ENCODE measurements around the gene MORN3. TPM values are rescaled to one million over a fixed set of nuclear protein-coding genes. Genes with fewer than 3 reads are reported as not detected.

MORN3 gene
- total and polyA plus RNA-seq, 11 donors, result 0.07 to 0.27 (median 0.18) TPM; not detected in 4

- Histone ChIP-seq H3K27ac (no peak overlapping the region), H3K4me3 (no peak overlapping the region), H3K36me3 (no peaks in the 10 kb centered on the region), H3K27me3 (no peaks in the 10 kb centered on the region), H3K4me1 (peaks cover 0 to 68% (median 21%) of the 10 kb centered on the region in 12 donors), H3K9me3 (no peaks in the 10 kb centered on the region)
- no peak for DNase-seq
- ATAC-seq, result peak in 1 of 4 donors; percentile 11
- WGBS, 4 donors, result 72 to 75% (median 72%) methylated on average over 11 of the region's 11 CpGs
- intact Hi-C loops (cut with DNase I), result loop anchor here in 2 of 10 donors (5.0 kb wide), 2 partner anchors 35 to 45 kb away; partner anchors contain the start of gene MORN3 (in 1 of the 2)
- no peak for TF ChIP-seq POLR2A (IDR thresholded peaks at IDR 0.05)
- no peak for TF ChIP-seq CTCF (IDR thresholded peaks at IDR 0.05)
Observed at GRCh38 chr12:121632069-121632970, 37.1 kb downstream of the MORN3 start.

- WGBS, 4 donors, result 92 to 94% (median 94%) methylated on average over 7 of the region's 7 CpGs
- ATAC-seq (no peak), DNase-seq (no peak)
- intact Hi-C loops (cut with DNase I), result loop anchor here in 2 of 10 donors (5.0 kb wide), 2 partner anchors 36 to 46 kb away; partner anchors contain the start of gene MORN3 (in 1 of the 2)
- Histone ChIP-seq H3K36me3 (no peaks in the 10 kb centered on the region), H3K4me3 (no peak overlapping the region), H3K27me3 (no peaks in the 10 kb centered on the region), H3K27ac (peak overlapping the region in 2 of 12 donors; percentile 55 to 98), H3K4me1 (peaks cover 0 to 60% (median 25%) of the 10 kb centered on the region in 12 donors), H3K9me3 (no peaks in the 10 kb centered on the region)
- TF ChIP-seq CTCF (IDR thresholded peaks at IDR 0.05) (no peak), POLR2A (IDR thresholded peaks at IDR 0.05) (no peak)
Observed at GRCh38 chr12:121630791-121631355, 38.6 kb downstream of the MORN3 start.

- peak overlapping the region in 6 of 12 donors; percentile 62 to 89 (median 76) for H3K4me3 ChIP-seq
- DNase-seq, result no peak
- no peaks in the 10 kb centered on the region for H3K9me3 ChIP-seq
- no peaks in the 10 kb centered on the region for H3K27me3 ChIP-seq
- TF ChIP-seq CTCF (IDR thresholded peaks at IDR 0.05) (no peak), POLR2A (IDR thresholded peaks at IDR 0.05) (no peak)
- H3K36me3 ChIP-seq, result no peaks in the 10 kb centered on the region
- H3K4me1 ChIP-seq, result peaks cover 0 to 73% (median 34%) of the 10 kb centered on the region in 12 donors
- no peak for ATAC-seq
- peak overlapping the region in 3 of 12 donors; percentile 55 to 98 (median 94) for H3K27ac ChIP-seq
- intact Hi-C loops (cut with DNase I), result loop anchor here in 9 of 10 donors (2.0 to 10.0 kb wide), 8 partner anchors 30 to 131 kb away; partner anchors contain the start of gene KDM2B (in 2 of the 9)
- 90 to 96% (median 94%) methylated on average over 5 of the region's 5 CpGs for WGBS, 4 donors
Observed at GRCh38 chr12:121628536-121628935, 40.9 kb downstream of the MORN3 start.

GRCh38 chr12:121628037-121628436 is 41.4 kb downstream of the MORN3 start:
- intact Hi-C loops (cut with DNase I), result loop anchor here in 9 of 10 donors (2.0 to 10.0 kb wide), 8 partner anchors 31 to 131 kb away; partner anchors contain the start of gene KDM2B (in 2 of the 9)
- Histone ChIP-seq H3K4me3 (peak overlapping the region in 10 of 12 donors; percentile 62 to 89 (median 78)), H3K9me3 (no peaks in the 10 kb centered on the region), H3K36me3 (no peaks in the 10 kb centered on the region), H3K27me3 (no peaks in the 10 kb centered on the region), H3K27ac (peak overlapping the region in 7 of 12 donors; percentile 81 to 98 (median 90)), H3K4me1 (peaks cover 0 to 69% (median 33%) of the 10 kb centered on the region in 12 donors)
- ATAC-seq, result no peak
- DNase-seq, result peak in 1 of 5 donors; percentile 34
- 74 to 86% (median 79%) methylated on average over 8 of the region's 8 CpGs for WGBS, 4 donors
- no peak for TF ChIP-seq CTCF (IDR thresholded peaks at IDR 0.05)
- TF ChIP-seq POLR2A (IDR thresholded peaks at IDR 0.05), result no peak

All from heart left ventricle (tissue), 16 donors.